A549 treated with dexamethasone at 1 μM for 4 hours (cell line): ENCODE measurements around the gene VPS4B. TPM values are rescaled to one million over a fixed set of nuclear protein-coding genes. Genes with fewer than 3 reads are reported as not detected.

ENCODE experiments used
- total RNA-seq: library from RNA; stranded (reverse); fragments of 200-300 nt; extraction: Qiagen RNA extraction; gene quantifications from 5 replicates; pipeline ENCODE4 v1.2.3, GENCODE V29; 2022

Gene VPS4B
- total RNA-seq, result 20.1 to 24.9 TPM (median 21.0 TPM) in 5 replicates

DNA sequence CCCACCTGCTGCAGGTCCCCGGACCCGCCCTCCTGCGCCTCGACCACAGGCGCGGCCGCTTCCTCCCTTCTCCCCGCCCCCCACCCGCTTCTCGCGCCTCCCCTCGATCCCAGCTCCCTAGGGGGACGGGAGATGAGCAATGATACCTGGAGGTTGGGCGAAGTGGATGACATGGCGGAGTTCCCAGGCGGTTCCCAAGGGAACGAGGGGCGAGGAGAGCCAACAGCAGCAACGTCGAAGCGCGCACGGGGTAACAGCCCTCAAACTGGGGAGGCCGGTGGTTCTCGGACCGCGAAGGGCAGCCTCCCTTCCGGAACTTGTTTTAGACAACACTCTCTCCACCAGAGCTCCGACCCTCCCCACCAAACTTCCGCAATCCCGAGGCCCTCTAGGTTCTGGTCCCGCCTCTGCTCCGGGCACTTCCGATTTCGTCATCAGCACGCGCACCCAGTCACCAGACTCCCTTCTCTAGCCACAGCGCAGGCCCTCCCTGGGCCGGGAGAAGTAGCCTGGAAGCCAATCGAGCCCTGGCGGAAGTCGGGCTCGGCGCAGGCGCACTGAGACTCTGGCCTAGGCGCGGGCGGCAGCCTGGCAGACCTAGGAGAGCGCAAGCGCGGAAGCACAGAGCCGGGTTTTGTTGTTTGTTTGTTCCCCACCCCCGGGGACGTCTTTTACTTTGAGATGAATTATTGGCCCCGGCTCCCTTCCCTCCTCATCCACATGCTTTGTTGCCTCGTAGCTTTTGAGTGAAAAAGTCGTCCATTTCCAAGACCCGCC, at the start of gene VPS4B:
TSS of gene VPS4B (minus strand) at position 390 of the 777 bp plus-strand sequence. CDS start at position 173, 217 bp downstream.

GRCh38 chr18:63367053-63367953, 55.0 kb downstream of the VPS4B start, which contains the start of gene KDSR:
Gene KDSR (minus strand): TSS chr18:63367206. CDS start chr18:63367118, 88 bp downstream.

Other genes with a start within 250 kb of the VPS4B start
- gene BCL2, start 102.7 kb downstream of the VPS4B start, total RNA-seq, result 0.51 to 0.68 TPM (median 0.64 TPM) in 5 replicates
- 33.7 to 40.7 TPM (median 36.4 TPM) in 5 replicates for gene KDSR, start 55.3 kb downstream of the VPS4B start, total RNA-seq
- 0.05 to 0.30 TPM (median 0.09 TPM) in 5 replicates for gene SERPINB5, start 54.5 kb upstream of the VPS4B start, total RNA-seq
- gene SERPINB12, start 119.9 kb upstream of the VPS4B start, total RNA-seq, result not detected in 5 replicates
- gene SERPINB13, start 164.9 kb upstream of the VPS4B start, total RNA-seq, result not detected in 5 replicates
- gene SERPINB4, start 221.8 kb upstream of the VPS4B start, total RNA-seq, result 0.05 to 0.18 TPM (median 0.14 TPM) in 5 replicates
- 0.06 to 0.16 TPM (median 0.10 TPM) in 5 replicates for gene SERPINB3, start 239.4 kb upstream of the VPS4B start, total RNA-seq